DOHH2 (cell line): Measurements from ENCODE around the gene KRTAP24-1.

Experiments used
- H3F3A ChIP-seq: fragments of 200-600 bp; sonication (generic), shearing (Covaris generic); 2 replicates; pipeline ENCODE4 v1.6.0; 2016; ENCODE audit warnings: antibody characterized with exemption, mild to moderate bottlenecking; ENCODE audit not compliant: control insufficient read depth, insufficient read depth
- H3K27ac ChIP-seq: fragments of 200-600 bp; sonication (generic); 2 replicates; pipeline ENCODE4 v1.5.1; 2014; ENCODE audit warnings: low read depth, mild to moderate bottlenecking, low read length, moderate library complexity
- H3K27me3 ChIP-seq: fragments of 200-600 bp; sonication (generic); 2 replicates; pipeline ENCODE4 v1.6.1; 2014; ENCODE audit warnings: mild to moderate bottlenecking, low read length, mixed read lengths; ENCODE audit not compliant: control insufficient read depth
- H3K36me3 ChIP-seq: fragments of 200-600 bp; sonication (generic); 2 replicates; pipeline ENCODE4 v1.6.1; 2014; ENCODE audit warnings: mild to moderate bottlenecking, low read length, moderate library complexity, mixed read lengths; ENCODE audit not compliant: control insufficient read depth
- H3K4me1 ChIP-seq: fragments of 200-600 bp; sonication (generic); 2 replicates; pipeline ENCODE4 v1.6.1; 2014; ENCODE audit warnings: mild to moderate bottlenecking, low read length, mixed read lengths; ENCODE audit not compliant: control insufficient read depth
- H3K4me2 ChIP-seq: fragments of 200-600 bp; sonication (generic); 2 replicates; pipeline ENCODE4 v1.6.0; 2014; ENCODE audit warnings: mild to moderate bottlenecking, low read length, moderate library complexity
- H3K4me3 ChIP-seq: fragments of 200-600 bp; sonication (generic); 2 replicates; pipeline ENCODE4 v1.5.1; 2014; ENCODE audit warnings: mild to moderate bottlenecking, low read length, mixed read lengths
- H3K79me2 ChIP-seq: fragments of 200-600 bp; sonication (generic); 2 replicates; pipeline ENCODE4 v1.6.1; 2014; ENCODE audit warnings: mild to moderate bottlenecking, low read length, mixed read lengths; ENCODE audit not compliant: control insufficient read depth
- H3K9me2 ChIP-seq: fragments of 200-600 bp; sonication (generic); replicated peaks from 2 replicates; pipeline ENCODE4 v1.6.1; 2014; ENCODE audit warnings: mild to moderate bottlenecking, low read length, mixed read lengths; ENCODE audit not compliant: control insufficient read depth
- H3K9me3 ChIP-seq: fragments of 200-600 bp; sonication (generic); 2 replicates; pipeline ENCODE4 v1.6.1; 2014; ENCODE audit warnings: antibody characterized with exemption, low read length, mixed read lengths; ENCODE audit not compliant: control insufficient read depth, insufficient read depth
- H4K20me1 ChIP-seq: fragments of 200-600 bp; sonication (generic); 2 replicates; pipeline ENCODE4 v1.6.0; 2014; ENCODE audit warnings: low read depth, mild to moderate bottlenecking, antibody characterized with exemption, low read length, moderate library complexity; ENCODE audit not compliant: control insufficient read depth, insufficient read depth
- EZH2phosphoT487 ChIP-seq: fragments of 200-600 bp; sonication (generic); IDR thresholded peaks from 2 replicates; pipeline ENCODE4 v1.6.1; 2017; ENCODE audit warnings: borderline replicate concordance, mild to moderate bottlenecking, antibody characterized with exemption, low read length, moderate library complexity, mixed read lengths
- TF ChIP-seq, protein P1 (sequence below): fragments of 200-600 bp; sonication (generic); IDR thresholded peaks from one replicate; pipeline ENCODE4 v1.5.1; 2014; ENCODE audit warnings: antibody characterized with exemption, mild to moderate bottlenecking, low read depth, low read length; ENCODE audit not compliant: poor library complexity, severe bottlenecking

Gene KRTAP24-1

DNA sequence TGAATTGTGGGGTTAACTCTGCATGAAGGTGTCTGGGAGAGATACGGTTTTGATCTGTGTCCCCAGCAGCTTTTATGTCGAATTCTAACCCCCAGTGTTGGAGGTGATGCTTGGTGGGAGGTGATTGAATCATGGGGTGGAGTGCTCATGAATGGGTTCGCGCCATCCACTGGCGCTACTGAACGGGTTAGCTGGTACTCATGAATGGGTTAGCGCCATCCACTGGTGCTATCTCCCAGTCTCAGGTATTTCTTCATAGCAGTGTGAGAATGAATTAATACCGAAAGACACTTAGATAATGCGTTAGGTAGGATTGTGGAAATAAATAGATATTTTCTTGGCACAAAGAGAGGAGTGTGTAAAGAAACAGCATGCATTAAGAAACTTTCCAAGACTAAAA, 33.9 kb downstream of the KRTAP24-1 start:
- Histone ChIP-seq H4K20me1 (no peaks in the 10 kb centered on the region), H3K9me2 (no peaks in the 10 kb centered on the region), H3K27me3 (no peaks in the 10 kb centered on the region), H3K79me2 (no peaks in the 10 kb centered on the region), H3F3A (no peaks in the 10 kb centered on the region), H3K4me3 (no peak overlapping the region), H3K27ac (no peak overlapping the region), H3K9me3 (no peaks in the 10 kb centered on the region), H3K4me2 (no peak overlapping the region), H3K4me1 (no peaks in the 10 kb centered on the region), H3K36me3 (no peaks in the 10 kb centered on the region)
- TF ChIP-seq, protein P1, sequence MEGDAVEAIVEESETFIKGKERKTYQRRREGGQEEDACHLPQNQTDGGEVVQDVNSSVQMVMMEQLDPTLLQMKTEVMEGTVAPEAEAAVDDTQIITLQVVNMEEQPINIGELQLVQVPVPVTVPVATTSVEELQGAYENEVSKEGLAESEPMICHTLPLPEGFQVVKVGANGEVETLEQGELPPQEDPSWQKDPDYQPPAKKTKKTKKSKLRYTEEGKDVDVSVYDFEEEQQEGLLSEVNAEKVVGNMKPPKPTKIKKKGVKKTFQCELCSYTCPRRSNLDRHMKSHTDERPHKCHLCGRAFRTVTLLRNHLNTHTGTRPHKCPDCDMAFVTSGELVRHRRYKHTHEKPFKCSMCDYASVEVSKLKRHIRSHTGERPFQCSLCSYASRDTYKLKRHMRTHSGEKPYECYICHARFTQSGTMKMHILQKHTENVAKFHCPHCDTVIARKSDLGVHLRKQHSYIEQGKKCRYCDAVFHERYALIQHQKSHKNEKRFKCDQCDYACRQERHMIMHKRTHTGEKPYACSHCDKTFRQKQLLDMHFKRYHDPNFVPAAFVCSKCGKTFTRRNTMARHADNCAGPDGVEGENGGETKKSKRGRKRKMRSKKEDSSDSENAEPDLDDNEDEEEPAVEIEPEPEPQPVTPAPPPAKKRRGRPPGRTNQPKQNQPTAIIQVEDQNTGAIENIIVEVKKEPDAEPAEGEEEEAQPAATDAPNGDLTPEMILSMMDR, result no peak
- TF ChIP-seq EZH2phosphoT487, result no peak

DNA sequence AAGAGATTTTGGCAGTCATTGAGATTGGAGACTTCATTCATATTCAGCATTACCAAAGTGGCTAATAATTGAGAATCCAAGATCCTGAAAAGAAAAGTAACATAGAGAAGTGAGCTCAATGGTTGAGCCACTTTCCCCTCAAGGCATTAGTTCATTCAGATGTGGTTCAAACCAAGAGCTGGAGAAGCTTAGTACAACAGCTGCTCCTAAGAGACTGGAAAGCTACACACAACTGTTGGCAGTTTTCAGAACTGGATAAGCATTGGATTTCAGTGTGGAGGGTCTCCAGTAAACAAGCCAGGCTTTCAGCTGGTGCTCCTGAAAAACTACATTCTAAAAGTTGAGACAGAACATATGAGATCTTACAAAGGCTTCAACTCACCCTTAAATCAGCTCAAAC, 37.7 kb downstream of the KRTAP24-1 start:
- Histone ChIP-seq H3F3A (no peaks in the 10 kb centered on the region), H3K4me1 (no peaks in the 10 kb centered on the region), H4K20me1 (no peaks in the 10 kb centered on the region), H3K79me2 (no peaks in the 10 kb centered on the region), H3K9me2 (no peaks in the 10 kb centered on the region), H3K4me2 (no peak overlapping the region), H3K27ac (no peak overlapping the region), H3K36me3 (no peaks in the 10 kb centered on the region), H3K9me3 (no peaks in the 10 kb centered on the region), H3K4me3 (no peak overlapping the region), H3K27me3 (no peaks in the 10 kb centered on the region)
- TF ChIP-seq, protein P1, result no peak
- TF ChIP-seq EZH2phosphoT487, result no peak

DNA sequence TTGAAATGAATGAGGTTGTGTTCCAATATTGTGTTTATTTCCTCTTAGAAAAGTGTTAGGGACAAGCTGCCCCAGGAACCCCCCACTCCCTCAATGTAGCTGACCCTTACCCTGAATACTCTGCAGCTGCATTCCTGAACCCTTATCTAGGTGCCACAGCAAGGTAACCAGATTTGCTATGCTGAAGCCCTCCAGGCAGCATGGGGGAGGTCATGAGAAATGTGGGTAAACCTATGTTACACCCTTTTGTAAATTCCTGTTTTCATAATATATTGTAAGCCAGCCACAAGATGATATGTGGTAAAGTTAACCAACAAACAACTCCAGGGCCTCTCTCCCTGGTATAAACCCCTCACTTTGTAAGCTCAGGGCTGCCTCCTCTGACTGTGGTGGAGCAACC, 39.1 kb downstream of the KRTAP24-1 start:
- TF ChIP-seq, protein P1, result no peak
- no peak for TF ChIP-seq EZH2phosphoT487
- Histone ChIP-seq H3K9me3 (no peaks in the 10 kb centered on the region), H3F3A (no peaks in the 10 kb centered on the region), H4K20me1 (no peaks in the 10 kb centered on the region), H3K27ac (no peak overlapping the region), H3K79me2 (no peaks in the 10 kb centered on the region), H3K9me2 (no peaks in the 10 kb centered on the region), H3K4me1 (no peaks in the 10 kb centered on the region), H3K4me2 (no peak overlapping the region), H3K36me3 (no peaks in the 10 kb centered on the region), H3K4me3 (no peak overlapping the region), H3K27me3 (no peaks in the 10 kb centered on the region)

DNA sequence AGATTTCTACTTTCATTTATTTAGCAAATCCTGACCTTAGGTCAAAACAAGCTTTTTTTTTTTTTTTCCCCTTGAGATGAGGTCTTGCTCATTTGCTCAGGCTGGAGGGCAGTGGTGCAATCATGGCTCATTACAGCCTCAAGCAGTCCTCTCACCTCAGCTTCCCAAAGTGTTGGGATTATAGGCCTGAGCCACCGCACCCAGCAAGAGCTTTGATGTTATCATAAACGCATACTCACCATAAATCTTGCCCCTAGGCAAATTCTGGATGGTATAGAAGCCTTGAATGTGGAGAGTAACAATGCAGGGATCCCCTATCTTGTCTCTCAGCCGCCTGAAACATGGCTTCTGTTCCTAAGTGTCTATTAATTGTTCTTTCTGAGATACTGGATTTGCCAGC, 42.1 kb downstream of the KRTAP24-1 start:
- Histone ChIP-seq H3K9me2 (no peaks in the 10 kb centered on the region), H4K20me1 (no peaks in the 10 kb centered on the region), H3K36me3 (no peaks in the 10 kb centered on the region), H3K9me3 (no peaks in the 10 kb centered on the region), H3F3A (no peaks in the 10 kb centered on the region), H3K27ac (no peak overlapping the region), H3K4me3 (no peak overlapping the region), H3K4me2 (no peak overlapping the region), H3K4me1 (no peaks in the 10 kb centered on the region), H3K79me2 (no peaks in the 10 kb centered on the region), H3K27me3 (no peaks in the 10 kb centered on the region)
- TF ChIP-seq EZH2phosphoT487, result no peak
- TF ChIP-seq, protein P1, result no peak
